A673 (cell line): Measurements from ENCODE around the gene ADGRF1. TPM values are rescaled to one million over a fixed set of nuclear protein-coding genes. Genes with fewer than 3 reads are reported as not detected.

Source experiments
- BruUV-seq: library from RNA; stranded (reverse); fragments of 400-500 nt; replicated peaks from 2 replicates; lab custom pipeline; 2021; lab: Mats Ljungman, UMichigan
- CTCF ChIA-PET: fragments of 300-600 bp; sonication (Branson Sonifier 250); formaldehyde crosslinking; loops from one replicate; lab custom pipeline; 2022; ENCODE audit warnings: antibody characterized with exemption; lab: Charles Lee
- POLR2A ChIA-PET: fragments of 300-600 bp; sonication (Branson Sonifier 250); formaldehyde crosslinking; loops from one replicate; lab custom pipeline; 2022; ENCODE audit warnings: antibody characterized with exemption; ENCODE audit not compliant: low non-redundant PET; lab: Charles Lee
- DNase-seq: peaks from one replicate; pipeline ENCODE4 v3.0.0-alpha.2; 2015; ENCODE audit warnings: low spot score
- H3K27ac ChIP-seq: fragments of 200-600 bp; sonication (generic); 2 replicates; pipeline ENCODE4 v1.5.1; 2016; ENCODE audit warnings: mixed run types, low read depth, mild to moderate bottlenecking, mixed read lengths, antibody characterized with exemption, low read length; ENCODE audit not compliant: poor library complexity, severe bottlenecking
- H3K27me3 ChIP-seq: fragments of 200-600 bp; sonication (generic); replicated peaks from 2 replicates; pipeline ENCODE4 v1.6.1; 2017; ENCODE audit warnings: mixed run types, low read depth, mild to moderate bottlenecking, mixed read lengths, antibody characterized with exemption, low read length; ENCODE audit not compliant: insufficient read depth, poor library complexity
- H3K36me3 ChIP-seq: fragments of 200-600 bp; sonication (generic); 2 replicates; pipeline ENCODE4 v1.6.1; 2016; ENCODE audit warnings: mixed run types, mild to moderate bottlenecking, mixed read lengths, antibody characterized with exemption, low read length; ENCODE audit not compliant: insufficient read depth, poor library complexity, severe bottlenecking
- H3K4me1 ChIP-seq: fragments of 200-600 bp; sonication (generic); 2 replicates; pipeline ENCODE4 v1.6.1; 2017; ENCODE audit warnings: mixed run types, mild to moderate bottlenecking, mixed read lengths, antibody characterized with exemption, low read length; ENCODE audit not compliant: insufficient read depth, poor library complexity, severe bottlenecking
- H3K4me3 ChIP-seq: fragments of 200-600 bp; sonication (generic); 2 replicates; pipeline ENCODE4 v1.5.1; 2016; ENCODE audit warnings: low read depth, mixed run types, mild to moderate bottlenecking, mixed read lengths, low read length; ENCODE audit not compliant: poor library complexity, severe bottlenecking
- H3K9me3 ChIP-seq: fragments of 200-600 bp; sonication (generic); 2 replicates; pipeline ENCODE4 v1.6.1; 2016; ENCODE audit warnings: mixed run types, low read depth, mild to moderate bottlenecking, mixed read lengths, antibody characterized with exemption, low read length; ENCODE audit not compliant: poor library complexity, severe bottlenecking
- CTCF ChIP-seq: fragments of 300-800, 200-600 bp; sonication (generic); conservative IDR thresholded peaks from 2 replicates; pipeline ENCODE4 v1.5.1; 2017; ENCODE audit warnings: low read depth, mild to moderate bottlenecking, antibody characterized with exemption, low read length, moderate library complexity, mixed read lengths
- EZH2 ChIP-seq: fragments of 200-600 bp; sonication (generic); IDR thresholded peaks from 2 replicates; pipeline ENCODE4 v1.6.1; 2017; ENCODE audit warnings: borderline replicate concordance, low read depth, mild to moderate bottlenecking, mixed read lengths, antibody characterized with exemption, low read length; ENCODE audit not compliant: poor library complexity, severe bottlenecking
- intact Hi-C: fragments of 100-400 bp; cut with micrococcal nuclease; formaldehyde crosslinking; loops from one replicate; pipeline ENCODE4 v1.10.0; 2022; ENCODE audit not compliant: unreplicated experiment
- total RNA-seq: library from RNA; stranded (reverse); gene quantifications from 2 replicates; pipeline ENCODE4 v1.2.3, GENCODE V29; 2021

The ADGRF1 gene
- total RNA-seq, 1 experiment from 2014 or later = not detected

DNA sequence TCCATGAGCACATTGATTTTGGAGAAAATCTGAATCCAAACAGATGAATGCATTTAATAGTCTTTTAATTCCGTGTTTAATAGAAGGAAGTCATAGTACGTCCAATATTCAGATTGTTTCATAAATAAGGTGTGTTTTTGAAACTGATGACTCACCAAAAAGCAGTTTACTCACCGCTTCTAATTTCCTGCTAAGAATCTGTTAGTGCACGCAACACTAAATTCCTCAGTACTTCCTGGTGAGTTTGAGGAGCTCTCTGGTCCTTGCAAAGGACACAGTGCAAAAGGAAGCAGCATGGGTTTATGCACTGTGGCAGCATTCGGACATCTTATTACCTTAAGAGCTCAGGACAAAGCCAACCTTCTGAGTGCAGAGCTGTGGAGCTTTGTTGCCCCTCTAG is 2.3 kb upstream of the ADGRF1 start:
- H3K36me3 ChIP-seq = no peaks in the 10 kb centered on the region
- H3K27ac ChIP-seq = no peak overlapping the region
- CTCF ChIA-PET = no interaction called here
- peaks cover 32% of the 10 kb centered on the region for H3K27me3 ChIP-seq
- no peak for DNase-seq
- BruUV-seq = no TSS peak
- no peaks in the 10 kb centered on the region for H3K9me3 ChIP-seq
- H3K4me1 ChIP-seq = no peaks in the 10 kb centered on the region
- no peak for TF ChIP-seq CTCF
- no peak for TF ChIP-seq EZH2
- intact Hi-C loops = loop anchor here (10.0 kb wide), 1 partner anchor 630 kb away; no protein-coding TSS in a partner anchor
- H3K4me3 ChIP-seq = no peak overlapping the region
- POLR2A ChIA-PET = no interaction called here

DNA sequence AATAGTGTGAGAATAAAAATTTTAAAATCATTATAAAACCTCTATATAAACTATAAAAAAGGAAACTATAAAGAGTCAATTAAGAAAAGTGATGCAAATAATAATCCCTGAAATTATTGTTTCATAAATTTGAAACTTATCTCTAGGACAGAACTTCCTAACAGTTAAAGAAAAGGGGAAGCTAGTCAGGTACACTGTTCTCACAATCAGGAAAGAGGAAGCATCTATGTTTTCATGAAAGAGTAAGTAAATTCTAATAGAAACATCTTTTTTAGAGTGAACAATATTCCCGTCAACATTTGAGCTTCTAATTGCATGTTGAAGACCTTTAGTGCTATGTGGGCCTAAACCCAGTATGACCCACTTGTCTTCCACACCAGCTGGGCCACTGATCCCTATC is 1.2 kb upstream of the ADGRF1 start:
- Histone ChIP-seq H3K4me1 (no peaks in the 10 kb centered on the region), H3K36me3 (no peaks in the 10 kb centered on the region), H3K9me3 (no peaks in the 10 kb centered on the region), H3K4me3 (no peak overlapping the region), H3K27ac (no peak overlapping the region), H3K27me3 (peaks cover 26% of the 10 kb centered on the region)
- no TSS peak for BruUV-seq
- ChIA-PET CTCF (no interaction called here), POLR2A (no interaction called here)
- TF ChIP-seq EZH2 = no peak
- TF ChIP-seq CTCF = no peak
- intact Hi-C loops = loop anchor here (10.0 kb wide), 1 partner anchor 628 kb away; no protein-coding TSS in a partner anchor
- DNase-seq = no peak

- TF ChIP-seq CTCF (no peak), EZH2 (no peak)
- no peak overlapping the region for H3K27ac ChIP-seq
- H3K4me3 ChIP-seq = no peak overlapping the region
- no peak for DNase-seq
- POLR2A ChIA-PET = no interaction called here
- H3K4me1 ChIP-seq = no peaks in the 10 kb centered on the region
- CTCF ChIA-PET = no interaction called here
- H3K9me3 ChIP-seq = no peaks in the 10 kb centered on the region
- intact Hi-C loops = loop anchor here (10.0 kb wide), 1 partner anchor 627 kb away; no protein-coding TSS in a partner anchor
- peaks cover 24% of the 10 kb centered on the region for H3K27me3 ChIP-seq
- H3K36me3 ChIP-seq = no peaks in the 10 kb centered on the region
- no TSS peak for BruUV-seq
Observed at GRCh38 chr6:47041741-47042140, 391 bp downstream of the ADGRF1 start.
